Gastroesophageal sphincter (tissue), 4 donors: ENCODE results near the gene KRTCAP3. TPM values are rescaled to one million over a fixed set of nuclear protein-coding genes. Genes with fewer than 3 reads are reported as not detected.
A peak's percentile ranks its signal among the peaks of the same experiment; 100 is the strongest.

ENCODE experiments used
- ATAC-seq: fragments of 150-250 bp; one replicate; pipeline ENCODE4 v1.9.1; 2016; ENCODE audit warnings: mild to moderate bottlenecking, moderate library complexity
- H3K27ac ChIP-seq, 4 donors: fragments of 200-600 bp; sonication (generic) in 3 of 4; 1 replicate in 3 of 4; 2 replicates in 1 of 4; pipeline ENCODE4 v1.5.1; 2016 to 2019
- H3K27me3 ChIP-seq: fragments of 200-600 bp; sonication (generic); one replicate; pipeline ENCODE4 v1.5.1; 2019
- H3K36me3 ChIP-seq, 2 donors: fragments of 200-600 bp; sonication (generic); one replicate each; pipeline ENCODE4 v1.5.1; 2019; ENCODE audit warnings: control low read depth in 1 of 2
- H3K4me1 ChIP-seq, 3 donors: fragments of 200-600 bp; sonication (generic); 1 replicate in 2 of 3; 2 replicates in 1 of 3; pipeline ENCODE4 v1.5.1; 2016 to 2019; ENCODE audit warnings: control low read depth in 2 of 3
- H3K4me3 ChIP-seq, 2 donors: fragments of 200-600 bp; sonication (generic); one replicate each; pipeline ENCODE4 v1.5.1; 2019; ENCODE audit warnings: mild to moderate bottlenecking in 1 of 2, moderate library complexity in 1 of 2
- H3K9me3 ChIP-seq, 3 donors: fragments of 200-600 bp; sonication (generic); one replicate each; pipeline ENCODE4 v1.5.1; 2017 to 2019; ENCODE audit warnings: control low read depth in 2 of 3
- EP300 ChIP-seq: sonication (generic); formaldehyde crosslinking; IDR thresholded peaks from one replicate; pipeline ENCODE4 v1.6.1; 2017; ENCODE audit warnings: antibody characterized with exemption, mild to moderate bottlenecking
- POLR2A ChIP-seq, 2 donors: fragments of 450-650 bp; IDR thresholded peaks; one replicate each; pipeline ENCODE4 v1.6.1; 2017; ENCODE audit warnings: antibody characterized with exemption in 2 of 2, mild to moderate bottlenecking in 2 of 2, moderate library complexity in 1 of 2
- POLR2AphosphoS5 ChIP-seq: sonication (generic); formaldehyde crosslinking; IDR thresholded peaks from one replicate; pipeline ENCODE4 v1.6.1; 2017; ENCODE audit warnings: antibody characterized with exemption
- WGBS, 2 donors: methylation state at CpG; one replicate each; pipeline ENCODE4 v1.1.5; 2018; ENCODE audit warnings: low coverage in 1 of 2; 5-methylcytosine and 5-hydroxymethylcytosine counted together
- total RNA-seq, 4 donors: library from RNA; depleted of rRNA; stranded (reverse); fragments of >200 nt; gene quantifications; one replicate each; pipeline ENCODE4 v1.1.0, GENCODE V29; 2016
- TF ChIP-seq, protein P1 (sequence below), 4 experiments: fragments of 200-600 bp in 2 of 4; fragments of 450-650 bp in 2 of 4; sonication (generic) in 1 of 4; IDR thresholded peaks; one replicate each; pipeline ENCODE4 v1.5.1; 2017 to 2019; ENCODE audit warnings: antibody characterized with exemption in 4 of 4, mild to moderate bottlenecking in 2 of 4, moderate library complexity in 2 of 4

KRTCAP3 gene
- total RNA-seq, 4 donors from 2014 or later: 0.94 to 1.1 TPM; not detected in 2

DNA sequence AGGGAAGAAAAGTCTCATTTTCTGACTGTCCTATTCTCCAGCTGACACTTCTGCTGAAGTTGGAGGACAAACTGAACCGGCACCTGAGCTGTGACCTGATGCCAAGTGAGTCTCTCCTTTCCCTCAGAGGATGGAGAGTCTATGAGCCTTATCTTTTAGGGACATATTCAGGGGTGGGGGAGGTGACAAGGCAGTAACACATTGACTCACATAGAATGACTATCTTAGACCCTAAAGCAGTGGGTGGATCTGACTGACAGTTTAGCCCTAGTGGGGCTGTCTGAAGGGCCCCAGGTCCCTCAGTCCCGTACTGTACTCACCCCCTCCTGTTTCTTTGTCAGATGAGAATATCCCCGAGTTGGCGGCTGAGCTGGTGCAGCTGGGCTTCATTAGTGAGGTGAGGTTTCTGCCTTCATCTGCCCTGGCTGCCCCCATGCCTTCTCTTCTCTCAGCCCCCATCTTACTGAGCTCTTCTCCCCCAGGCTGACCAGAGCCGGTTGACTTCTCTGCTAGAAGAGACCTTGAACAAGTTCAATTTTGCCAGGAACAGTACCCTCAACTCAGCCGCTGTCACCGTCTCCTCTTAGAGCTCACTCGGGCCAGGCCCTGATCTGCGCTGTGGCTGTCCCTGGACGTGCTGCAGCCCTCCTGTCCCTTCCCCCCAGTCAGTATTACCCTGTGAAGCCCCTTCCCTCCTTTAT is 805 bp upstream of the KRTCAP3 start:
- Histone ChIP-seq H3K4me3 (no peak overlapping the region), H3K36me3 (peaks cover 4 to 84% of the 10 kb centered on the region in 2 donors)

DNA sequence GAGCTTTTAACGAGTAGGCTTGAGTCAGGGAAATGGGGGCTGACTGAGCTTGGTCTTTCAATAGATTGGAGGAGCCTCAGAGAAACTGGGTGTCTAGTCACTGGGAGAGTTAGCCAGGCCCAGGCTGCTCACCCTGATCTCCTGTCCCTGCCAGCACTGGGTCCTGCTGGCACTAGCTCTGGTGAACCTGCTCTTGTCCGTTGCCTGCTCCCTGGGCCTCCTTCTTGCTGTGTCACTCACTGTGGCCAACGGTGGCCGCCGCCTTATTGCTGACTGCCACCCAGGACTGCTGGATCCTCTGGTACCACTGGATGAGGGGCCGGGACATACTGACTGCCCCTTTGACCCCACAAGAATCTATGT is 720 bp downstream of the KRTCAP3 start:
- peaks cover 0 to 15% (median 3%) of the 10 kb centered on the region in 3 donors for H3K4me1 ChIP-seq
- peak overlapping the region in 3 of 4 donors; percentile 34 to 73 (median 57) for H3K27ac ChIP-seq
- 85 to 96% methylated on average over 4 to 5 of the region's 6 CpGs for WGBS, 2 donors
- peaks cover 0 to 82% of the 10 kb centered on the region in 2 donors for H3K36me3 ChIP-seq
- peak overlapping the region in 1 of 2 donors; percentile 42 for H3K4me3 ChIP-seq
- H3K9me3 ChIP-seq: no peaks in the 10 kb centered on the region
- TF ChIP-seq, protein P1, sequence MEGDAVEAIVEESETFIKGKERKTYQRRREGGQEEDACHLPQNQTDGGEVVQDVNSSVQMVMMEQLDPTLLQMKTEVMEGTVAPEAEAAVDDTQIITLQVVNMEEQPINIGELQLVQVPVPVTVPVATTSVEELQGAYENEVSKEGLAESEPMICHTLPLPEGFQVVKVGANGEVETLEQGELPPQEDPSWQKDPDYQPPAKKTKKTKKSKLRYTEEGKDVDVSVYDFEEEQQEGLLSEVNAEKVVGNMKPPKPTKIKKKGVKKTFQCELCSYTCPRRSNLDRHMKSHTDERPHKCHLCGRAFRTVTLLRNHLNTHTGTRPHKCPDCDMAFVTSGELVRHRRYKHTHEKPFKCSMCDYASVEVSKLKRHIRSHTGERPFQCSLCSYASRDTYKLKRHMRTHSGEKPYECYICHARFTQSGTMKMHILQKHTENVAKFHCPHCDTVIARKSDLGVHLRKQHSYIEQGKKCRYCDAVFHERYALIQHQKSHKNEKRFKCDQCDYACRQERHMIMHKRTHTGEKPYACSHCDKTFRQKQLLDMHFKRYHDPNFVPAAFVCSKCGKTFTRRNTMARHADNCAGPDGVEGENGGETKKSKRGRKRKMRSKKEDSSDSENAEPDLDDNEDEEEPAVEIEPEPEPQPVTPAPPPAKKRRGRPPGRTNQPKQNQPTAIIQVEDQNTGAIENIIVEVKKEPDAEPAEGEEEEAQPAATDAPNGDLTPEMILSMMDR (IDR thresholded peaks at IDR 0.05): no peak
- TF ChIP-seq EP300 (no peak), POLR2A (IDR thresholded peaks at IDR 0.05) (no peak), POLR2AphosphoS5 (no peak)
- H3K27me3 ChIP-seq: no peaks in the 10 kb centered on the region
- peak; percentile 9 for ATAC-seq

More for the DNA sequence above, 805 bp upstream of the KRTCAP3 start:
- H3K27me3 ChIP-seq: no peaks in the 10 kb centered on the region
- no peaks in the 10 kb centered on the region for H3K9me3 ChIP-seq
- peaks cover 0 to 15% (median 3%) of the 10 kb centered on the region in 3 donors for H3K4me1 ChIP-seq
- TF ChIP-seq POLR2A (IDR thresholded peaks at IDR 0.05) (no peak), POLR2AphosphoS5 (no peak), EP300 (no peak)
- TF ChIP-seq, protein P1 (IDR thresholded peaks at IDR 0.05): no peak
- ATAC-seq: no peak
- 76 to 86% methylated on average over 1 to 8 of the region's 10 CpGs for WGBS, 2 donors
- H3K27ac ChIP-seq: no peak overlapping the region

DNA sequence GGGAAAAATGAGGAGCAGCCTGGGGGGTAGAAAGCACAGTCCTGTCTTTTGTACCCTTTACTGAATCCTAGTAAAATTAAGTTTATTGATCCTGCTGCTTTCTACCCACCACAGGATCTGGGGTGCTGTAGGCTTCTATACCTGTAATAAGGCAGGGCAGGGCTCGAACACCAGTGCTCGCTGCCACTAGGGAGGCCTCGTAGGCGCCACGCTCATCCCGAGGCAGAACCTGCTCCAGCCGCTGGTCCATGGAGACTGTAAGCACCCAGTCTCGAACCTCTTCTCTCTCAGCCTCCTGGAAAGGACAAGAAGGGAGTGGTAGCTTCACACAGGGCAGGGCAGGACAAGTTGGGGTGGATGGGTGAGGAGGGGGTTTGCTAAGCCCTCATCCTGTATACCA is 3.0 kb downstream of the KRTCAP3 start:
- H3K4me1 ChIP-seq: peaks cover 0 to 15% (median 3%) of the 10 kb centered on the region in 3 donors
- no peak overlapping the region for H3K27ac ChIP-seq
- no peak overlapping the region for H3K4me3 ChIP-seq
- 88% methylated on average over 7 of the region's 8 CpGs; no CpG with 5 or more reads in 1 of the 2 donors for WGBS, 2 donors
- H3K36me3 ChIP-seq: peaks cover 0 to 82% of the 10 kb centered on the region in 2 donors
- H3K27me3 ChIP-seq: no peaks in the 10 kb centered on the region
- no peak for TF ChIP-seq POLR2A (IDR thresholded peaks at IDR 0.05)
- TF ChIP-seq EP300: no peak
- TF ChIP-seq POLR2AphosphoS5: no peak
- TF ChIP-seq, protein P1 (IDR thresholded peaks at IDR 0.05): no peak
- no peak for ATAC-seq
- H3K9me3 ChIP-seq: no peaks in the 10 kb centered on the region

DNA sequence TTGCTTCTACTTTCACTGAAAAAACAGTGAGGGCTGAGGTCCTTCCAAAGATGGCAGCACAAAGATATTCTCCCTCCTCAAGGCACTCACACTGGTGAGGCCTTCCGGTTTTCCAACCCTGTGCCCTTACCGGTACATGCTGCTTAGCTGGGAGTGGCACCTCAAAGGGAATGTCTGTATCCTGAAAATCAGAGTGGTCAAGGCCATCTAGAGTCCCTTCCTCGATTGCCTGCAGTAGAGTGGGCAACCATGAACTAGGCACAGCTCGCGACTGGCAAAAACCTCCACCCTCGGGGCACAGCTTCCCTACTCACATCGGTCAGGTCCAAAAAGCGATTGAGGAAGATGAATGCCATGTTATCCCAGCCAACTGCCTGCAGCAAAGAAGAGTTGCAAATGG is 3.4 kb downstream of the KRTCAP3 start:
- H3K9me3 ChIP-seq: no peaks in the 10 kb centered on the region
- ATAC-seq: no peak
- peaks cover 0 to 15% (median 3%) of the 10 kb centered on the region in 3 donors for H3K4me1 ChIP-seq
- no peak overlapping the region for H3K27ac ChIP-seq
- TF ChIP-seq EP300 (no peak), POLR2A (IDR thresholded peaks at IDR 0.05) (no peak), POLR2AphosphoS5 (no peak)
- TF ChIP-seq, protein P1 (IDR thresholded peaks at IDR 0.05): no peak
- H3K27me3 ChIP-seq: no peaks in the 10 kb centered on the region
- 87 to 100% methylated on average over 1 to 8 of the region's 8 CpGs for WGBS, 2 donors
- H3K36me3 ChIP-seq: peaks cover 0 to 82% of the 10 kb centered on the region in 2 donors
- no peak overlapping the region for H3K4me3 ChIP-seq

DNA sequence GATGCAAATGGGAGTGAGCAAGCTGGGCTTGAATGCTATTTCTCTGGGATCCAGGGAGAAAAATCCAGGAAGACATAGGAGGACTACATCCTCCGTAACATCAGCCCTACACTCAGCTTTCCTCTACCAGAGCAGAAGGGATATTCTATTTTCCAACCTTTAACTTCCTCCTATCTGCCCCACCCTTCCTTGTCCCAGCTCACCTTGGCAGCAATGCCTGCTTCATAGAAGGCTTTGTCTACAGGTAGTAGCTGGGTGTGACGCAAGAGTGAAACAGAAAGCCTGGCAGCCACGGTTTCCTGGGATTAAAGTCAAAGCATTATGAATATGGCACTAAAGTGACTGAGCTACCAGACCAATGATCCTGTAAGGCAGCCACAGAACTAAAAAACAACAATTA is 3.9 kb downstream of the KRTCAP3 start:
- H3K4me1 ChIP-seq: peaks cover 0 to 15% (median 3%) of the 10 kb centered on the region in 3 donors
- TF ChIP-seq, protein P1 (IDR thresholded peaks at IDR 0.05): no peak
- no peak for TF ChIP-seq POLR2AphosphoS5
- no peak for TF ChIP-seq EP300
- TF ChIP-seq POLR2A (IDR thresholded peaks at IDR 0.05): no peak
- no peak for ATAC-seq
- 82 to 90% methylated on average over 3 of the region's 3 CpGs for WGBS, 2 donors
- no peaks in the 10 kb centered on the region for H3K27me3 ChIP-seq
- H3K4me3 ChIP-seq: no peak overlapping the region
- no peaks in the 10 kb centered on the region for H3K9me3 ChIP-seq
- no peak overlapping the region for H3K27ac ChIP-seq
- H3K36me3 ChIP-seq: peaks cover 0 to 80% of the 10 kb centered on the region in 2 donors
